Neural crest cell (in vitro differentiated cells): ENCODE measurements around the gene CYB561A3. TPM values are rescaled to one million over a fixed set of nuclear protein-coding genes. Genes with fewer than 3 reads are reported as not detected.
A peak's percentile ranks its signal among the peaks of the same experiment; 100 is the strongest.

Experiments used
- DNase-seq: peaks from one replicate; pipeline ENCODE4 v3.0.0; 2021; ENCODE audit warnings: low read depth, mixed read lengths, low spot score
- H3K27ac Mint-ChIP-seq: one replicate; pipeline ENCODE4 v1.8.0; 2021; ENCODE audit warnings: mild to moderate bottlenecking, mixed read lengths; ENCODE audit not compliant: unreplicated experiment
- H3K27me3 Mint-ChIP-seq: 2 replicates; pipeline ENCODE4 v1.8.0; 2021; ENCODE audit warnings: low read depth, mild to moderate bottlenecking, mixed read lengths
- H3K36me3 Mint-ChIP-seq: 2 replicates; pipeline ENCODE4 v1.8.0; 2021; ENCODE audit warnings: low read depth, mild to moderate bottlenecking, mixed read lengths
- H3K4me1 Mint-ChIP-seq: 2 replicates; pipeline ENCODE4 v1.8.0; 2021; ENCODE audit warnings: mixed read lengths
- H3K4me3 Mint-ChIP-seq: one replicate; pipeline ENCODE4 v1.8.0; 2021; ENCODE audit warnings: mild to moderate bottlenecking, mixed read lengths
- H3K9me3 Mint-ChIP-seq: 2 replicates; pipeline ENCODE4 v1.8.0; 2021; ENCODE audit warnings: mixed read lengths
- CTCF ChIP-seq: fragments of 200-600 bp; sonication (generic); conservative IDR thresholded peaks from 2 replicates; pipeline ENCODE4 v1.5.0; 2021; ENCODE audit warnings: antibody characterized with exemption, mild to moderate bottlenecking
- total RNA-seq: library from RNA; stranded (reverse); gene quantifications from 2 replicates; pipeline ENCODE4 v1.2.1, GENCODE V29; 2021

CYB561A3 gene
- total RNA-seq, 1 donor from 2014 or later: 28.9 TPM

- Mint-ChIP-seq H3K9me3 (no peaks in the 10 kb centered on the region), H3K36me3 (no peaks in the 10 kb centered on the region), H3K27me3 (no peaks in the 10 kb centered on the region), H3K4me3 (no peak overlapping the region), H3K4me1 (no peaks in the 10 kb centered on the region), H3K27ac (no peak overlapping the region)
- no peak for TF ChIP-seq CTCF
- no peak for DNase-seq
These were observed 19.4 kb downstream of the CYB561A3 start for GRCh38 chr11:61342207-61342803.

GRCh38 chr11:61341706-61342105 lies 20.0 kb downstream of the CYB561A3 start:
- Mint-ChIP-seq H3K4me1 (peaks cover 6% of the 10 kb centered on the region), H3K36me3 (no peaks in the 10 kb centered on the region), H3K9me3 (no peaks in the 10 kb centered on the region), H3K27me3 (no peaks in the 10 kb centered on the region), H3K27ac (no peak overlapping the region), H3K4me3 (no peak overlapping the region)
- no peak for DNase-seq
- TF ChIP-seq CTCF: no peak

- Mint-ChIP-seq H3K4me3 (no peak overlapping the region), H3K9me3 (no peaks in the 10 kb centered on the region), H3K27me3 (no peaks in the 10 kb centered on the region), H3K4me1 (peaks cover 13% of the 10 kb centered on the region), H3K27ac (no peak overlapping the region), H3K36me3 (no peaks in the 10 kb centered on the region)
- no peak for DNase-seq
- TF ChIP-seq CTCF: no peak
These were observed 20.7 kb downstream of the CYB561A3 start for GRCh38 chr11:61340979-61341378.

- H3K4me1 Mint-ChIP-seq: peaks cover 14% of the 10 kb centered on the region
- DNase-seq: no peak
- no peaks in the 10 kb centered on the region for H3K36me3 Mint-ChIP-seq
- peak overlapping the region; percentile 45 for H3K27ac Mint-ChIP-seq
- TF ChIP-seq CTCF: no peak
- H3K27me3 Mint-ChIP-seq: no peaks in the 10 kb centered on the region
- H3K9me3 Mint-ChIP-seq: no peaks in the 10 kb centered on the region
- H3K4me3 Mint-ChIP-seq: no peak overlapping the region
These were observed 22.2 kb downstream of the CYB561A3 start for GRCh38 chr11:61339490-61339878.

- Mint-ChIP-seq H3K27ac (no peak overlapping the region), H3K9me3 (no peaks in the 10 kb centered on the region), H3K4me1 (peaks cover 18% of the 10 kb centered on the region), H3K27me3 (no peaks in the 10 kb centered on the region), H3K4me3 (no peak overlapping the region), H3K36me3 (no peaks in the 10 kb centered on the region)
- TF ChIP-seq CTCF: no peak
- DNase-seq: no peak
These were observed 22.7 kb downstream of the CYB561A3 start for GRCh38 chr11:61338783-61339489.
